OCI-LY3 (cell line): ENCODE data around the gene IHH.

Experiments
- H2AFZ ChIP-seq: fragments of 200-600, 300-600 bp; shearing (Covaris generic); 2 replicates; pipeline ENCODE4 v1.6.0; 2014; ENCODE audit warnings: antibody characterized with exemption, low read depth, low read length
- H3K27ac ChIP-seq: fragments of 200-600, 300-600 bp; sonication (generic); 2 replicates; pipeline ENCODE4 v1.5.1; 2014; ENCODE audit warnings: mild to moderate bottlenecking, low read length, moderate library complexity, mixed read lengths
- H3K27me3 ChIP-seq: fragments of 200-600, 300-600 bp; sonication (generic); 2 replicates; pipeline ENCODE4 v1.6.1; 2014; ENCODE audit warnings: low read depth, low read length, mixed read lengths
- H3K36me3 ChIP-seq: fragments of 200-600, 300-600 bp; sonication (generic); replicated peaks from 2 replicates; pipeline ENCODE3; 2014; ENCODE audit warnings: low read depth, low read length, mixed read lengths
- H3K4me1 ChIP-seq: fragments of 300-600, 200-600 bp; sonication (generic); 2 replicates; pipeline ENCODE4 v1.6.1; 2014; ENCODE audit warnings: low read length, mixed read lengths
- H3K4me2 ChIP-seq: fragments of 200-600, 300-600 bp; sonication (generic); 2 replicates; pipeline ENCODE4 v1.6.1; 2014; ENCODE audit warnings: low read length, mixed read lengths
- H3K4me3 ChIP-seq: fragments of 300-600, 200-600 bp; sonication (generic); 2 replicates; pipeline ENCODE4 v1.5.1; 2014; ENCODE audit warnings: antibody characterized with exemption, mild to moderate bottlenecking, low read length, moderate library complexity
- H3K79me2 ChIP-seq: fragments of 300-600, 200-600 bp; shearing (Covaris generic); 2 replicates; pipeline ENCODE4 v1.6.1; 2014; ENCODE audit warnings: mild to moderate bottlenecking, low read length, mixed read lengths
- H3K9ac ChIP-seq: fragments of 300-600, 200-600 bp; shearing (Covaris generic); 2 replicates; pipeline ENCODE4 v1.6.0; 2014; ENCODE audit warnings: mild to moderate bottlenecking, low read length, moderate library complexity
- H3K9me3 ChIP-seq: fragments of 200-600, 300-600 bp; shearing (Covaris generic); 2 replicates; pipeline ENCODE4 v1.6.1; 2014; ENCODE audit warnings: low read length, mixed read lengths; ENCODE audit not compliant: insufficient read depth
- H4K20me1 ChIP-seq: fragments of 200-600, 300-600 bp; sonication (generic); 2 replicates; pipeline ENCODE4 v1.6.1; 2016; ENCODE audit warnings: low read length, mixed read lengths; ENCODE audit not compliant: insufficient read depth
- EZH2phosphoT487 ChIP-seq: fragments of 200-600 bp; shearing (Covaris generic); IDR thresholded peaks from 2 replicates; pipeline ENCODE4 v1.6.1; 2018; ENCODE audit warnings: antibody characterized with exemption, mixed run types, low read depth
- TF ChIP-seq, protein P1 (sequence below): fragments of 200-600, 300-600 bp; sonication (generic); IDR thresholded peaks from 2 replicates; pipeline ENCODE4 v1.5.1; 2014; ENCODE audit warnings: antibody characterized with exemption, low read length, low read depth

The IHH gene

DNA sequence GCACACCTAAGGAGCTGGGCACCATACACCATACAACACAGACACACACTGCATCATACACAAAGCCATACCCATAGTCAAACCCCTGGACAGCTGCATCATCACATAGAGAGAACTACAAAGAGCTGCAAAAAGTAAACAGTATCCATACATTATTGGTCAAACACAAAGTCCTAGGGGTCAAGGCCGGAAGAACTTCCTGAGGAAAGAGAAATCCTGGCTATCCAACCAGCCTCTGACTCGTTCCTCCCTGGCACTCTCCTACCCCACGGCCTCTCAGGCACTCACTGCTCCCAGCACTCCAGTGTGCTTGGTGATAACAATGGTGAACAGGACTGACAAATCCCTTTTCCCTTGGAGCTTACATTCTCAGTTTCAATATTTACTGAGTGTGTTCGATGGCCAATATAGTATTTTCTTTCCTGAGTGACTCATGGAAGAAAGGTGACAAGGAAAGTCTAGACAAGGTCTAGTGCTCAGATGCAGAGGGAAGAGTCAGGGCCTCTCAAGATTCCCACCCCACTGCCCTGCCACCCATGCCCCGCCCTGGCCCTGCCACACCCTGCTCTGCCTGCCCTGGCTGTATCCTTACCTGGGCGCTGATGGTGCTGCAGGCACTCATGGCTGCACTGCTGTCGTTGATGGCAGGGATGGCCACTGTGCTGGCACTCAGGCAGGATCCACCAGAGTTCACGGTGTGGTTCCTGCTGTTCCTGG, 22.8 kb downstream of the IHH start:
- TF ChIP-seq, protein P1, sequence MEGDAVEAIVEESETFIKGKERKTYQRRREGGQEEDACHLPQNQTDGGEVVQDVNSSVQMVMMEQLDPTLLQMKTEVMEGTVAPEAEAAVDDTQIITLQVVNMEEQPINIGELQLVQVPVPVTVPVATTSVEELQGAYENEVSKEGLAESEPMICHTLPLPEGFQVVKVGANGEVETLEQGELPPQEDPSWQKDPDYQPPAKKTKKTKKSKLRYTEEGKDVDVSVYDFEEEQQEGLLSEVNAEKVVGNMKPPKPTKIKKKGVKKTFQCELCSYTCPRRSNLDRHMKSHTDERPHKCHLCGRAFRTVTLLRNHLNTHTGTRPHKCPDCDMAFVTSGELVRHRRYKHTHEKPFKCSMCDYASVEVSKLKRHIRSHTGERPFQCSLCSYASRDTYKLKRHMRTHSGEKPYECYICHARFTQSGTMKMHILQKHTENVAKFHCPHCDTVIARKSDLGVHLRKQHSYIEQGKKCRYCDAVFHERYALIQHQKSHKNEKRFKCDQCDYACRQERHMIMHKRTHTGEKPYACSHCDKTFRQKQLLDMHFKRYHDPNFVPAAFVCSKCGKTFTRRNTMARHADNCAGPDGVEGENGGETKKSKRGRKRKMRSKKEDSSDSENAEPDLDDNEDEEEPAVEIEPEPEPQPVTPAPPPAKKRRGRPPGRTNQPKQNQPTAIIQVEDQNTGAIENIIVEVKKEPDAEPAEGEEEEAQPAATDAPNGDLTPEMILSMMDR, result no peak
- no peak for TF ChIP-seq EZH2phosphoT487
- H2AFZ ChIP-seq, result no peak overlapping the region
- no peak overlapping the region for H3K27ac ChIP-seq
- H3K4me1 ChIP-seq, result no peaks in the 10 kb centered on the region
- no peaks in the 10 kb centered on the region for H3K9me3 ChIP-seq
- H3K36me3 ChIP-seq, result no peaks in the 10 kb centered on the region
- H3K4me3 ChIP-seq, result no peak overlapping the region
- no peaks in the 10 kb centered on the region for H3K79me2 ChIP-seq
- peaks cover 7% of the 10 kb centered on the region; the same call in 1 of the 2 replicates for H3K27me3 ChIP-seq
- H4K20me1 ChIP-seq, result no peaks in the 10 kb centered on the region
- no peak overlapping the region for H3K9ac ChIP-seq
- no peak overlapping the region for H3K4me2 ChIP-seq

DNA sequence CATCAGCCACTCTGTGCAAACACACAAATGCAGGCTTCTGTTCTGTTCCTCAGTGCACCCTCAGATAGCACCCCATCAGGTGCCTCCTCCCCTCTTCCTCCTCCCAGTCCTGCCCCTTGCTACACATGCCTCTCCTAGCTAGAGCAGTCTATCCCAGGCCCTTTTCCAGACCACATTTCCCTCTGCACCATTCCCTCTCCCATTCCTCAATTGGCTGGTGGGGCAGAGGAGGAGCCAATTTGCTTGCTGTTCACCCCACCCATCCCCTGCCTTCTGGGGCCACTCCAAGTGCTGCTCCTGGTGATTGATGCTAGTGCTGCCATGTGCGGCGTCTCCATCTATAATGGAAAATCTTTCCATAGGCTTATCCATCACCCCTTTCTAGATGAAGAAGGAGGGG, 24.8 kb downstream of the IHH start:
- no peak overlapping the region for H3K4me2 ChIP-seq
- no peak for TF ChIP-seq EZH2phosphoT487
- TF ChIP-seq, protein P1, result no peak
- no peaks in the 10 kb centered on the region for H3K9me3 ChIP-seq
- H3K79me2 ChIP-seq, result no peaks in the 10 kb centered on the region
- no peak overlapping the region for H3K27ac ChIP-seq
- H3K4me3 ChIP-seq, result no peak overlapping the region
- H3K9ac ChIP-seq, result no peak overlapping the region
- H2AFZ ChIP-seq, result no peak overlapping the region
- no peaks in the 10 kb centered on the region for H3K36me3 ChIP-seq
- H3K27me3 ChIP-seq, result peaks cover 7% of the 10 kb centered on the region; the same call in 1 of the 2 replicates
- H4K20me1 ChIP-seq, result no peaks in the 10 kb centered on the region
- H3K4me1 ChIP-seq, result no peaks in the 10 kb centered on the region

DNA sequence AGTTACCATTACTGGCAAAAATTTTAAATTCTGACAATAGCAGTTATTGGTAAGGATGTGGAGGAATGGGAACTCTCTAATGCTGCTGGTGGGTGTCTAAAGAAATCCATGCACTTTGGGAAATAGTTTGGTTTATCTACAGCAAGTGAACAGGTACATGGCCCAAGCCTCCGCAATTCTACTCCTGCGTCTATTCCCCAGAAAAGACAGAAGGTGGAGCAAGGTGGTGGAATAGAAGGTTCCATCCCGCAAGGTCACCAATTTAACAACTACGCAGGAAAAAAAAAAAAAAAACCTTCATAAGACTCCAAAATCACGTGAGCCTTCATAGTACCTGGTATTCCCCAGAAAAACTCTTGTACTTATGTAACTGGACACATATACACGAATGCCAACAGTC, 25.9 kb downstream of the IHH start:
- Histone ChIP-seq H3K9ac (no peak overlapping the region), H3K27ac (no peak overlapping the region), H3K79me2 (no peaks in the 10 kb centered on the region), H2AFZ (no peak overlapping the region), H3K4me3 (no peak overlapping the region), H3K36me3 (no peaks in the 10 kb centered on the region), H3K4me1 (no peaks in the 10 kb centered on the region), H3K4me2 (no peak overlapping the region), H3K27me3 (0 out of 2 replicates have a peak, but pooled peaks cover 3% of the 10 kb centered on the region), H3K9me3 (no peaks in the 10 kb centered on the region), H4K20me1 (no peaks in the 10 kb centered on the region)
- TF ChIP-seq, protein P1, result no peak
- TF ChIP-seq EZH2phosphoT487, result no peak

DNA sequence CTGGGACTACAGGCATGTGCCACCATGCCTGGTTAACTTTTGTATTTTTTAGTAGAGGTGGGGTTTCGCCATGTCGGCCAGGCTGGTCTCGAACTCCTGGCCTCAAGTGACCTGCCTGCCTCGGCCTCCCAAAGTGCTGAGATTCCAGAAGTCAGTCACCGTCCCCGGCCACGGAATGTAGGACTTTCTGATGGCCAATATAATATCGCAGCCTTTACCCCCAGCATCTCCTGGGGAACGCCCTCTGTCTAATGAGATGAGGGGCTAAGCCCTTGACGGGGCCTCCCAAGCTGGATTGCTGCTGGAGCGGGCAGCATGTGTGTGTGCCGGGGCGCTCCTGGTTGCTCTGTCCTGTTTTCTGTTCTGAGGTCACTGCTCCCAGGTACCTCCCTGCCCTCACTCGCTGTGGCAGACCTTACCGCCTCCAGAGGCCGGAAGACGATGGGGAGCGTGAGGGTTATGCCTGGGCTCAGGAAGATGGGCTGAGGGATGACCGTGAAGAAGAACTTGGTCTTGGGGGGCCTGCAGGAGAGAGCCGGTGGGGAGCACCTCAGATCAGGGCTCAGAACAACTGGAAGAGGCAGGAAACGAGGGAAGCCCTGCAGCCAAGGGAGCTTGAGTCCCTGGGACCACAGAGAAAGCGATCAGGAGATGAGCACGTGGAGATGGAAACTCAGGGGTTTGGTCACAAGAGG, 28.5 kb downstream of the IHH start:
- Histone ChIP-seq H4K20me1 (no peaks in the 10 kb centered on the region), H3K9ac (no peak overlapping the region), H3K36me3 (no peaks in the 10 kb centered on the region), H3K9me3 (no peaks in the 10 kb centered on the region), H2AFZ (no peak overlapping the region), H3K27me3 (0 out of 2 replicates have a peak, but pooled peaks cover 3% of the 10 kb centered on the region), H3K27ac (no peak overlapping the region), H3K4me1 (no peaks in the 10 kb centered on the region), H3K4me2 (no peak overlapping the region), H3K79me2 (no peaks in the 10 kb centered on the region), H3K4me3 (no peak overlapping the region)
- TF ChIP-seq, protein P1, result no peak
- TF ChIP-seq EZH2phosphoT487, result no peak
